ENCODE data around the gene ELF5. TPM values are rescaled to one million over a fixed set of nuclear protein-coding genes. Genes with fewer than 3 reads are reported as not detected.

The ELF5 gene
- total RNA-seq, 1 donor from 2014 or later, result not detected

GRCh38 chr11:34458525-34458924, 55.1 kb downstream of the ELF5 start:
- CTCF ChIA-PET, result interaction anchor here (0.8 kb wide), 1 partner anchor 12 kb away, joined by 3 read pairs; no protein-coding TSS in a partner anchor
- Mint-ChIP-seq H3K4me3 (no peak overlapping the region), H3K36me3 (ENCODE audit: low read depth) (peaks cover 87% of the 10 kb centered on the region), H3K4me1 (no peaks in the 10 kb centered on the region), H3K27ac (no peak overlapping the region), H3K27me3 (no peaks in the 10 kb centered on the region), H3K9me3 (no peaks in the 10 kb centered on the region)
- DNase-seq (no peak), ATAC-seq (ENCODE audit: low read depth) (no peak)
- POLR2A ChIA-PET, result no interaction called here
- TF ChIP-seq CTCF (IDR thresholded peaks at IDR 0.05), result no peak
- intact Hi-C loops (cut with micrococcal nuclease), result no loop called here

- intact Hi-C loops (cut with micrococcal nuclease), result no loop called here
- H3K27ac Mint-ChIP-seq, result no peak overlapping the region
- ATAC-seq (ENCODE audit: low read depth) (no peak), DNase-seq (no peak)
- TF ChIP-seq CTCF (IDR thresholded peaks at IDR 0.05), result no peak
- H3K4me3 Mint-ChIP-seq, result no peak overlapping the region
- no peaks in the 10 kb centered on the region for H3K9me3 Mint-ChIP-seq
- peaks cover 86% of the 10 kb centered on the region for H3K36me3 Mint-ChIP-seq (ENCODE audit: low read depth)
- ChIA-PET CTCF (no interaction called here), POLR2A (no interaction called here)
- H3K4me1 Mint-ChIP-seq, result no peaks in the 10 kb centered on the region
- H3K27me3 Mint-ChIP-seq, result no peaks in the 10 kb centered on the region
Observed at GRCh38 chr11:34457607-34458006, 56.0 kb downstream of the ELF5 start.

- CTCF ChIA-PET, result interaction anchor here (0.6 to 1.7 kb wide), 2 partner anchors 14 to 862 kb away, joined by 3 to 8 read pairs; no protein-coding TSS in a partner anchor
- Mint-ChIP-seq H3K36me3 (ENCODE audit: low read depth) (peaks cover 92% of the 10 kb centered on the region), H3K9me3 (no peaks in the 10 kb centered on the region), H3K27ac (no peak overlapping the region), H3K4me1 (peaks cover 8% of the 10 kb centered on the region), H3K27me3 (no peaks in the 10 kb centered on the region), H3K4me3 (no peak overlapping the region)
- ATAC-seq (ENCODE audit: low read depth) (no peak), DNase-seq (no peak)
- POLR2A ChIA-PET, result interaction anchor here (1.2 kb wide), 1 partner anchor 16 kb away, joined by 3 read pairs; the partner anchor contains the start of gene CAT
- intact Hi-C loops (cut with micrococcal nuclease), result no loop called here
- TF ChIP-seq CTCF (IDR thresholded peaks at IDR 0.05), result no peak
Observed at GRCh38 chr11:34454308-34455032, 59.1 kb downstream of the ELF5 start.

- Mint-ChIP-seq H3K4me1 (peaks cover 34% of the 10 kb centered on the region), H3K9me3 (no peaks in the 10 kb centered on the region), H3K27ac (no peak overlapping the region), H3K36me3 (ENCODE audit: low read depth) (peaks cover 80% of the 10 kb centered on the region), H3K27me3 (no peaks in the 10 kb centered on the region), H3K4me3 (no peak overlapping the region)
- ChIA-PET CTCF (no interaction called here), POLR2A (interaction anchor here (2.0 kb wide), 1 partner anchor 13 kb away, joined by 4 read pairs; no protein-coding TSS in a partner anchor)
- TF ChIP-seq CTCF (IDR thresholded peaks at IDR 0.05), result no peak
- no peak for ATAC-seq (ENCODE audit: low read depth)
- intact Hi-C loops (cut with micrococcal nuclease), result no loop called here
- DNase-seq, result no peak
Observed at GRCh38 chr11:34451053-34451452, 62.5 kb downstream of the ELF5 start.

GRCh38 chr11:34449013-34449412, 64.6 kb downstream of the ELF5 start:
- peak; percentile 62 for ATAC-seq (ENCODE audit: low read depth)
- H3K4me3 Mint-ChIP-seq, result peak overlapping the region; percentile 30
- TF ChIP-seq CTCF (IDR thresholded peaks at IDR 0.05), result no peak
- intact Hi-C loops (cut with micrococcal nuclease), result loop anchor here (1.0 kb wide), 1 partner anchor 10 kb away; no protein-coding TSS in a partner anchor
- peak overlapping the region; percentile 47 for H3K27ac Mint-ChIP-seq
- H3K27me3 Mint-ChIP-seq, result no peaks in the 10 kb centered on the region
- no peak for DNase-seq
- CTCF ChIA-PET, result no interaction called here
- peaks cover 53% of the 10 kb centered on the region for H3K4me1 Mint-ChIP-seq
- H3K36me3 Mint-ChIP-seq (ENCODE audit: low read depth), result peaks cover 63% of the 10 kb centered on the region
- H3K9me3 Mint-ChIP-seq, result no peaks in the 10 kb centered on the region
- POLR2A ChIA-PET, result interaction anchor here (1.0 kb wide), 2 partner anchors 10 to 40 kb away, joined by 3 to 4 read pairs; partner anchors contain the start of gene CAT

Measured in activated B cell treated with CpG ODN at 0.5 μM for 24 hours (primary cell).